ENCODE data around the gene MARCHF2.
"Not testable (repeated sequence)": the region's sequence is repeated elsewhere in the genome, so short reads cannot be mapped to it uniquely, and the experiment has no call there.

The MARCHF2 gene

GRCh38 chr19:8376373-8376974, 36.6 kb upstream of the MARCHF2 start:
- H3K14ac ChIP-seq (ENCODE audit: low read length); H2BK120ac ChIP-seq (ENCODE audit: low read depth, low read length); H3K18ac ChIP-seq (ENCODE audit: low read length); H3K9me3 ChIP-seq (replicated peaks in 1 of 2; ENCODE audit: control insufficient read depth in 2 of 2, insufficient read depth in 1 of 2, low read depth in 1 of 2, low read length in 2 of 2); H2BK12ac ChIP-seq (ENCODE audit: low read length); H2AFZ ChIP-seq (ENCODE audit: low read length); H3K27me3 ChIP-seq (ENCODE audit: control insufficient read depth in 3 of 3, insufficient read depth in 3 of 3, low read depth in 1 of 3, low read length in 3 of 3); H2BK5ac ChIP-seq (ENCODE audit: low read length); H3K23ac ChIP-seq (ENCODE audit: low read depth, low read length, poor library complexity); H3K4me1 ChIP-seq (ENCODE audit: control insufficient read depth in 2 of 2, insufficient read depth in 1 of 2, low read depth in 1 of 2, low read length in 2 of 2); H3K79me1 ChIP-seq (ENCODE audit: low read depth, low read length); H3K9ac ChIP-seq (ENCODE audit: low read depth, low read length, poor library complexity); H4K91ac ChIP-seq (ENCODE audit: low read depth, low read length, poor library complexity); H2BK15ac ChIP-seq (ENCODE audit: low read length); H4K8ac ChIP-seq (ENCODE audit: low read depth, low read length); H2AK5ac ChIP-seq (ENCODE audit: low read depth, low read length); H3K4ac ChIP-seq (ENCODE audit: low read length); H3K27ac ChIP-seq (replicated peaks; ENCODE audit: low read length); H3K4me2 ChIP-seq (ENCODE audit: insufficient read depth, low read length, poor library complexity, severe bottlenecking); H3K4me3 ChIP-seq (ENCODE audit: low read length in 2 of 2); DNase-seq (ENCODE audit: low spot score): not testable (repeated sequence)
- H3K36me3 ChIP-seq (replicated peaks in 1 of 2; ENCODE audit: control insufficient read depth in 2 of 2, insufficient read depth in 2 of 2, low read length in 2 of 2): peaks cover 2 to 11% of the 10 kb centered on the region in 2 donors
- no CpG with 5 or more reads among the region's 10 CpGs for WGBS, 2 donors (ENCODE audit: extremely low coverage in 2 of 2, insufficient read length in 2 of 2, insufficient replicate concordance in 1 of 2)

DNA sequence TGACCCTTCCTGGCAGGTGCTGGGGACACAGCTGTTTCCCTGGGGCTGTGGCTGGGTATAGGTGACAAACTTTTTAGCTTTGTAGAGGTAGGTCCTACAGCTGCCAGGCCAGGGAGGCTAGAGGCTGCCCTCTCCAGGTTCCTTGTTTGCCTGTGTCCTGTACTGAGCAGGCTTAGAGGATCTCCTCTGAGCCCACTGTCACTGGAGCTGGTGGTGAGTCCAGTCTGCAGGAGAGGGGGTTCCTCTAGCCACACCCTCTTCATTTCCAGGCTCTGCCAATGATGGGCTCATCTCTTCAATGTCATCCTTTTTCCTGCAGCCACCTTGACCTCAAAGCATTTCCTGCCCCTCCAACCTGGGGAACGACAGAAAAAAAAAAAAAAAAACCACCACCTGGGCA, 35.5 kb upstream of the MARCHF2 start:
- H4K8ac ChIP-seq (ENCODE audit: low read depth, low read length): no peak overlapping the region
- H3K4me2 ChIP-seq (ENCODE audit: insufficient read depth, low read length, poor library complexity, severe bottlenecking): no peak overlapping the region
- no peak overlapping the region for H3K9ac ChIP-seq (ENCODE audit: low read depth, low read length, poor library complexity)
- H2BK15ac ChIP-seq (ENCODE audit: low read length): no peak overlapping the region
- no peak overlapping the region for H4K91ac ChIP-seq (ENCODE audit: low read depth, low read length, poor library complexity)
- no peak overlapping the region for H3K14ac ChIP-seq (ENCODE audit: low read length)
- no peak overlapping the region for H3K27ac ChIP-seq (replicated peaks; ENCODE audit: low read length)
- H3K4me1 ChIP-seq (ENCODE audit: control insufficient read depth in 2 of 2, insufficient read depth in 1 of 2, low read depth in 1 of 2, low read length in 2 of 2): no peaks in the 10 kb centered on the region
- H3K18ac ChIP-seq (ENCODE audit: low read length): no peak overlapping the region
- no peak overlapping the region for H2BK12ac ChIP-seq (ENCODE audit: low read length)
- H3K4me3 ChIP-seq (ENCODE audit: low read length in 2 of 2): no peak overlapping the region
- H3K4ac ChIP-seq (ENCODE audit: low read length): no peak overlapping the region
- H3K9me3 ChIP-seq (replicated peaks in 1 of 2; ENCODE audit: control insufficient read depth in 2 of 2, insufficient read depth in 1 of 2, low read depth in 1 of 2, low read length in 2 of 2): no peaks in the 10 kb centered on the region
- H2BK5ac ChIP-seq (ENCODE audit: low read length): no peak overlapping the region
- H3K23ac ChIP-seq (ENCODE audit: low read depth, low read length, poor library complexity): no peak overlapping the region
- H2AFZ ChIP-seq (ENCODE audit: low read length): no peak overlapping the region
- no peaks in the 10 kb centered on the region for H3K79me1 ChIP-seq (ENCODE audit: low read depth, low read length)
- no peak for DNase-seq (ENCODE audit: low spot score)
- peaks cover 2 to 11% of the 10 kb centered on the region in 2 donors for H3K36me3 ChIP-seq (replicated peaks in 1 of 2; ENCODE audit: control insufficient read depth in 2 of 2, insufficient read depth in 2 of 2, low read length in 2 of 2)
- no CpG with 5 or more reads among the region's 1 CpG for WGBS, 2 donors (ENCODE audit: extremely low coverage in 2 of 2, insufficient read length in 2 of 2, insufficient replicate concordance in 1 of 2)
- no peak overlapping the region for H2BK120ac ChIP-seq (ENCODE audit: low read depth, low read length)
- no peaks in the 10 kb centered on the region for H3K27me3 ChIP-seq (ENCODE audit: control insufficient read depth in 3 of 3, insufficient read depth in 3 of 3, low read depth in 1 of 3, low read length in 3 of 3)
- no peak overlapping the region for H2AK5ac ChIP-seq (ENCODE audit: low read depth, low read length)

GRCh38 chr19:8379156-8379891, 33.8 kb upstream of the MARCHF2 start:
- H2BK5ac ChIP-seq (ENCODE audit: low read length); H3K9me3 ChIP-seq (replicated peaks in 1 of 2; ENCODE audit: control insufficient read depth in 2 of 2, insufficient read depth in 1 of 2, low read depth in 1 of 2, low read length in 2 of 2); H2BK15ac ChIP-seq (ENCODE audit: low read length); H3K27ac ChIP-seq (replicated peaks; ENCODE audit: low read length); H3K18ac ChIP-seq (ENCODE audit: low read length); H4K91ac ChIP-seq (ENCODE audit: low read depth, low read length, poor library complexity); H3K9ac ChIP-seq (ENCODE audit: low read depth, low read length, poor library complexity); H3K4me2 ChIP-seq (ENCODE audit: insufficient read depth, low read length, poor library complexity, severe bottlenecking); H2AFZ ChIP-seq (ENCODE audit: low read length); H3K4me1 ChIP-seq (ENCODE audit: control insufficient read depth in 2 of 2, insufficient read depth in 1 of 2, low read depth in 1 of 2, low read length in 2 of 2); H2BK12ac ChIP-seq (ENCODE audit: low read length); H3K23ac ChIP-seq (ENCODE audit: low read depth, low read length, poor library complexity); H3K27me3 ChIP-seq (ENCODE audit: control insufficient read depth in 3 of 3, insufficient read depth in 3 of 3, low read depth in 1 of 3, low read length in 3 of 3); H3K79me1 ChIP-seq (ENCODE audit: low read depth, low read length); H2AK5ac ChIP-seq (ENCODE audit: low read depth, low read length); H3K14ac ChIP-seq (ENCODE audit: low read length); DNase-seq (ENCODE audit: low spot score); H3K36me3 ChIP-seq (replicated peaks in 1 of 2; ENCODE audit: control insufficient read depth in 2 of 2, insufficient read depth in 2 of 2, low read length in 2 of 2); H4K8ac ChIP-seq (ENCODE audit: low read depth, low read length); H3K4ac ChIP-seq (ENCODE audit: low read length); H3K4me3 ChIP-seq (ENCODE audit: low read length in 2 of 2); H2BK120ac ChIP-seq (ENCODE audit: low read depth, low read length): not testable (repeated sequence)
- WGBS, 2 donors (ENCODE audit: extremely low coverage in 2 of 2, insufficient read length in 2 of 2, insufficient replicate concordance in 1 of 2): no CpG with 5 or more reads among the region's 13 CpGs

DNA sequence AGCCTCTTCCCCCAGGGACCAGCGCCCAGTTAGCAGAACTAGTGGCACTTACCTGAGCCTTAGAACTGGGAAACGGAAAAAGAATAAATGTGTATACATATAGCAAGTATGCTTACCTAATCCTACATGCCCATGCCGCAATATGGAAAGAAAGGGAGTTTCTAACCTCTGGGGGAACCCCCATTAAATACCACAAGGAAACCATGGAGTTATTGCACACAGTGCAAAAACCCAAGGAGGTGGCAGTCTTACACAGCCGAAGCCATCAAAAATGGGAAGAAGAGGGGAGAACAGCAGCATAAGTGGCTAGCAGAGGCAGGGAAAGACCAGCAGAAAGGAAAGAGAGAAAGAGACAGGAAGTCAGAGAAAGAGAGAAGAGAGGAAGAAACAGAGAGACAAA, 28.5 kb upstream of the MARCHF2 start:
- not testable (repeated sequence) for H3K18ac ChIP-seq (ENCODE audit: low read length); H3K14ac ChIP-seq (ENCODE audit: low read length); H3K4me2 ChIP-seq (ENCODE audit: insufficient read depth, low read length, poor library complexity, severe bottlenecking); H3K79me1 ChIP-seq (ENCODE audit: low read depth, low read length); H3K27me3 ChIP-seq (ENCODE audit: control insufficient read depth in 3 of 3, insufficient read depth in 3 of 3, low read depth in 1 of 3, low read length in 3 of 3); H3K9ac ChIP-seq (ENCODE audit: low read depth, low read length, poor library complexity); H2BK12ac ChIP-seq (ENCODE audit: low read length); H3K4me3 ChIP-seq (ENCODE audit: low read length in 2 of 2); H2BK120ac ChIP-seq (ENCODE audit: low read depth, low read length); H2BK5ac ChIP-seq (ENCODE audit: low read length); H3K4me1 ChIP-seq (ENCODE audit: control insufficient read depth in 2 of 2, insufficient read depth in 1 of 2, low read depth in 1 of 2, low read length in 2 of 2); H3K4ac ChIP-seq (ENCODE audit: low read length); H2AK5ac ChIP-seq (ENCODE audit: low read depth, low read length); H2AFZ ChIP-seq (ENCODE audit: low read length); H3K23ac ChIP-seq (ENCODE audit: low read depth, low read length, poor library complexity); DNase-seq (ENCODE audit: low spot score); H4K91ac ChIP-seq (ENCODE audit: low read depth, low read length, poor library complexity); H3K9me3 ChIP-seq (replicated peaks in 1 of 2; ENCODE audit: control insufficient read depth in 2 of 2, insufficient read depth in 1 of 2, low read depth in 1 of 2, low read length in 2 of 2); H3K36me3 ChIP-seq (replicated peaks in 1 of 2; ENCODE audit: control insufficient read depth in 2 of 2, insufficient read depth in 2 of 2, low read length in 2 of 2); H4K8ac ChIP-seq (ENCODE audit: low read depth, low read length); H2BK15ac ChIP-seq (ENCODE audit: low read length); H3K27ac ChIP-seq (replicated peaks; ENCODE audit: low read length)
- WGBS, 2 donors (ENCODE audit: extremely low coverage in 2 of 2, insufficient read length in 2 of 2, insufficient replicate concordance in 1 of 2): no CpG with 5 or more reads among the region's 4 CpGs

All from neuronal stem cell (in vitro differentiated cells).